HepG2 (cell line): Measurements from ENCODE around the gene ADH1C. TPM values are rescaled to one million over a fixed set of nuclear protein-coding genes. Genes with fewer than 3 reads are reported as not detected.

Source experiments
- KLF13 ChIP-seq: sonication (generic); formaldehyde crosslinking; IDR thresholded peaks from 2 replicates; pipeline ENCODE4 v1.4.0; 2020; ENCODE audit warnings: mild to moderate bottlenecking, missing genetic modification reagents
- MBD4 ChIP-seq: IDR thresholded peaks from 2 replicates; pipeline ENCODE4 v1.6.1; 2012; ENCODE audit warnings: low read length, inconsistent platforms, borderline replicate concordance
- MTA3 ChIP-seq: sonication (generic); formaldehyde crosslinking; IDR thresholded peaks from 2 replicates; pipeline ENCODE4 v1.4.0; 2020; ENCODE audit warnings: missing genetic modification reagents
- polyA plus RNA-seq, 8 experiments: library from polyadenylated mRNA; depleted of rRNA in 3 of 8; stranded (reverse) in 7 of 8; unstranded in 1 of 8; fragments of >200 nt; fragmentation: Illumina TruSeq in 4 of 8; extraction: Trizol in 4 of 8; gene quantifications; 2 replicates each; pipeline versions ENCODE4 v1.2.1 to v1.2.3, GENCODE V29; 2011 to 2016; ENCODE audit warnings: low read depth in 4 of 8, missing spikeins in 1 of 8, mixed read lengths in 1 of 8; ENCODE audit not compliant: insufficient read depth in 1 of 8
- total RNA-seq, 5 experiments: library from RNA; depleted of rRNA; stranded (reverse); fragments of >200 nt; fragmentation: Illumina TruSeq; extraction: Trizol; gene quantifications; 2 replicates each; pipeline ENCODE4 v1.2.3, GENCODE V29; 2016; ENCODE audit warnings: low read depth in 1 of 5
- TF ChIP-seq, protein P1 (sequence below), 2 experiments: sonication (generic) in 1 of 2; formaldehyde crosslinking in 1 of 2; IDR thresholded peaks; 2 replicates each; pipeline versions ENCODE4 v1.4.0 to v1.6.1; 2016 to 2020; ENCODE audit warnings: borderline replicate concordance in 1 of 2, low read depth in 1 of 2, mild to moderate bottlenecking in 1 of 2, missing genetic modification reagents in 1 of 2
- TF ChIP-seq, protein P2 (sequence below): IDR thresholded peaks from 2 replicates; pipeline ENCODE4 v1.6.1; 2018; ENCODE audit warnings: missing genetic modification reagents
- TF ChIP-seq, protein P3 (sequence below): sonication (generic); formaldehyde crosslinking; IDR thresholded peaks from 2 replicates; pipeline ENCODE4 v1.5.0; 2020; ENCODE audit warnings: mild to moderate bottlenecking, missing genetic modification reagents, borderline replicate concordance

The ADH1C gene
- total and polyA plus RNA-seq, 2 of the 13 experiments (the other 11 are each of a cell fraction or from before 2014, with no cell fraction given): not detected

DNA sequence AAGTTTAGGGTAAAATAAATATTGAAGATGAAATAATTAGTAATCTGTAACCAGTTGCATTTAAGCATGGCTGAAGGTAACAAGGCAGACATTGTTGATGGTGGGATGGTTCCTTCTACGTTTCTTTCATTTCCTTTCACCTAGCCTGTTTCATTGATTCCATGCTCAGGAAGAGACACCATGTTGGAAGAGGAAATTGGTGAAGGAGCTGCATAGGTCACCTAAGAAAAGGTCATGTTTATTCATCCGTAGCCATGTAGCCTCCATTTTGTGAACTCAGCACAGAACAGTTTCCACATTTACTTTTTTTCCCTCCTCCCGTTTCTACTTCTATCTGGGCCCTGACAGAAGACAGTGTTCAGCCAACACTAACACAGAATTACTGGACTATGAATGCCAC lies 35.2 kb downstream of the ADH1C start (continued):
- TF ChIP-seq, protein P1, sequence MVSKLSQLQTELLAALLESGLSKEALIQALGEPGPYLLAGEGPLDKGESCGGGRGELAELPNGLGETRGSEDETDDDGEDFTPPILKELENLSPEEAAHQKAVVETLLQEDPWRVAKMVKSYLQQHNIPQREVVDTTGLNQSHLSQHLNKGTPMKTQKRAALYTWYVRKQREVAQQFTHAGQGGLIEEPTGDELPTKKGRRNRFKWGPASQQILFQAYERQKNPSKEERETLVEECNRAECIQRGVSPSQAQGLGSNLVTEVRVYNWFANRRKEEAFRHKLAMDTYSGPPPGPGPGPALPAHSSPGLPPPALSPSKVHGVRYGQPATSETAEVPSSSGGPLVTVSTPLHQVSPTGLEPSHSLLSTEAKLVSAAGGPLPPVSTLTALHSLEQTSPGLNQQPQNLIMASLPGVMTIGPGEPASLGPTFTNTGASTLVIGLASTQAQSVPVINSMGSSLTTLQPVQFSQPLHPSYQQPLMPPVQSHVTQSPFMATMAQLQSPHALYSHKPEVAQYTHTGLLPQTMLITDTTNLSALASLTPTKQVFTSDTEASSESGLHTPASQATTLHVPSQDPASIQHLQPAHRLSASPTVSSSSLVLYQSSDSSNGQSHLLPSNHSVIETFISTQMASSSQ (IDR thresholded peaks at IDR 0.05; ENCODE audit: low read depth): no peak
- TF ChIP-seq, protein P1 (CRISPR knock-in tag; IDR thresholded peaks at IDR 0.05; ENCODE audit: borderline replicate concordance): no peak
- no peak for TF ChIP-seq KLF13 (CRISPR knock-in tag)
- TF ChIP-seq, protein P2, sequence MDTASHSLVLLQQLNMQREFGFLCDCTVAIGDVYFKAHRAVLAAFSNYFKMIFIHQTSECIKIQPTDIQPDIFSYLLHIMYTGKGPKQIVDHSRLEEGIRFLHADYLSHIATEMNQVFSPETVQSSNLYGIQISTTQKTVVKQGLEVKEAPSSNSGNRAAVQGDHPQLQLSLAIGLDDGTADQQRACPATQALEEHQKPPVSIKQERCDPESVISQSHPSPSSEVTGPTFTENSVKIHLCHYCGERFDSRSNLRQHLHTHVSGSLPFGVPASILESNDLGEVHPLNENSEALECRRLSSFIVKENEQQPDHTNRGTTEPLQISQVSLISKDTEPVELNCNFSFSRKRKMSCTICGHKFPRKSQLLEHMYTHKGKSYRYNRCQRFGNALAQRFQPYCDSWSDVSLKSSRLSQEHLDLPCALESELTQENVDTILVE (CRISPR knock-in tag): no peak
- no peak for TF ChIP-seq MBD4
- TF ChIP-seq, protein P3, sequence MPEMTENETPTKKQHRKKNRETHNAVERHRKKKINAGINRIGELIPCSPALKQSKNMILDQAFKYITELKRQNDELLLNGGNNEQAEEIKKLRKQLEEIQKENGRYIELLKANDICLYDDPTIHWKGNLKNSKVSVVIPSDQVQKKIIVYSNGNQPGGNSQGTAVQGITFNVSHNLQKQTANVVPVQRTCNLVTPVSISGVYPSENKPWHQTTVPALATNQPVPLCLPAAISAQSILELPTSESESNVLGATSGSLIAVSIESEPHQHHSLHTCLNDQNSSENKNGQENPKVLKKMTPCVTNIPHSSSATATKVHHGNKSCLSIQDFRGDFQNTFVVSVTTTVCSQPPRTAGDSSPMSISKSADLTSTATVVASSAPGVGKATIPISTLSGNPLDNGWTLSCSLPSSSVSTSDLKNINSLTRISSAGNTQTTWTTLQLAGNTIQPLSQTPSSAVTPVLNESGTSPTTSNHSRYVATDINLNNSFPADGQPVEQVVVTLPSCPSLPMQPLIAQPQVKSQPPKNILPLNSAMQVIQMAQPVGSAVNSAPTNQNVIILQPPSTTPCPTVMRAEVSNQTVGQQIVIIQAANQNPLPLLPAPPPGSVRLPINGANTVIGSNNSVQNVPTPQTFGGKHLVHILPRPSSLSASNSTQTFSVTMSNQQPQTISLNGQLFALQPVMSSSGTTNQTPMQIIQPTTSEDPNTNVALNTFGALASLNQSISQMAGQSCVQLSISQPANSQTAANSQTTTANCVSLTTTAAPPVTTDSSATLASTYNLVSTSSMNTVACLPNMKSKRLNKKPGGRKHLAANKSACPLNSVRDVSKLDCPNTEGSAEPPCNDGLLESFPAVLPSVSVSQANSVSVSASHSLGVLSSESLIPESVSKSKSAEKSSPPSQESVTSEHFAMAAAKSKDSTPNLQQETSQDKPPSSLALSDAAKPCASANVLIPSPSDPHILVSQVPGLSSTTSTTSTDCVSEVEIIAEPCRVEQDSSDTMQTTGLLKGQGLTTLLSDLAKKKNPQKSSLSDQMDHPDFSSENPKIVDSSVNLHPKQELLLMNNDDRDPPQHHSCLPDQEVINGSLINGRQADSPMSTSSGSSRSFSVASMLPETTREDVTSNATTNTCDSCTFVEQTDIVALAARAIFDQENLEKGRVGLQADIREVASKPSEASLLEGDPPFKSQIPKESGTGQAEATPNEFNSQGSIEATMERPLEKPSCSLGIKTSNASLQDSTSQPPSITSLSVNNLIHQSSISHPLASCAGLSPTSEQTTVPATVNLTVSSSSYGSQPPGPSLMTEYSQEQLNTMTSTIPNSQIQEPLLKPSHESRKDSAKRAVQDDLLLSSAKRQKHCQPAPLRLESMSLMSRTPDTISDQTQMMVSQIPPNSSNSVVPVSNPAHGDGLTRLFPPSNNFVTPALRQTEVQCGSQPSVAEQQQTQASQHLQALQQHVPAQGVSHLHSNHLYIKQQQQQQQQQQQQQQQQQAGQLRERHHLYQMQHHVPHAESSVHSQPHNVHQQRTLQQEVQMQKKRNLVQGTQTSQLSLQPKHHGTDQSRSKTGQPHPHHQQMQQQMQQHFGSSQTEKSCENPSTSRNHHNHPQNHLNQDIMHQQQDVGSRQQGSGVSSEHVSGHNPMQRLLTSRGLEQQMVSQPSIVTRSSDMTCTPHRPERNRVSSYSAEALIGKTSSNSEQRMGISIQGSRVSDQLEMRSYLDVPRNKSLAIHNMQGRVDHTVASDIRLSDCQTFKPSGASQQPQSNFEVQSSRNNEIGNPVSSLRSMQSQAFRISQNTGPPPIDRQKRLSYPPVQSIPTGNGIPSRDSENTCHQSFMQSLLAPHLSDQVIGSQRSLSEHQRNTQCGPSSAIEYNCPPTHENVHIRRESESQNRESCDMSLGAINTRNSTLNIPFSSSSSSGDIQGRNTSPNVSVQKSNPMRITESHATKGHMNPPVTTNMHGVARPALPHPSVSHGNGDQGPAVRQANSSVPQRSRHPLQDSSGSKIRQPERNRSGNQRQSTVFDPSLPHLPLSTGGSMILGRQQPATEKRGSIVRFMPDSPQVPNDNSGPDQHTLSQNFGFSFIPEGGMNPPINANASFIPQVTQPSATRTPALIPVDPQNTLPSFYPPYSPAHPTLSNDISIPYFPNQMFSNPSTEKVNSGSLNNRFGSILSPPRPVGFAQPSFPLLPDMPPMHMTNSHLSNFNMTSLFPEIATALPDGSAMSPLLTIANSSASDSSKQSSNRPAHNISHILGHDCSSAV (CRISPR knock-in tag): no peak
- TF ChIP-seq MTA3 (CRISPR knock-in tag): no peak
- TF ChIP-seq, all 625 proteins: peak for 0
